Neutrophil (primary cell): ENCODE measurements around the gene DIP2C.

ENCODE experiments used
- H3K27ac ChIP-seq: fragments of 200-600 bp; sonication (generic); 2 replicates; pipeline ENCODE4 v1.5.1; 2016; ENCODE audit warnings: mild to moderate bottlenecking, moderate library complexity
- H3K27me3 ChIP-seq: fragments of 200-600 bp; sonication (generic); 2 replicates; pipeline ENCODE4 v1.6.0; 2016; ENCODE audit warnings: mild to moderate bottlenecking
- H3K36me3 ChIP-seq: fragments of 200-600 bp; sonication (generic); 2 replicates; pipeline ENCODE4 v1.5.1; 2017
- H3K4me1 ChIP-seq, 2 experiments: fragments of 200-600 bp in 1 of 2; sonication (generic) in 1 of 2; 1 replicate in 1 of 2; 2 replicates in 1 of 2; pipeline versions ENCODE4 v1.5.1 to v1.6.1; 2013 to 2016; ENCODE audit warnings: low read depth in 1 of 2, low read length in 1 of 2, mild to moderate bottlenecking in 1 of 2, moderate library complexity in 1 of 2; ENCODE audit not compliant: control insufficient read depth in 1 of 2, insufficient read depth in 1 of 2
- H3K4me3 ChIP-seq, 2 experiments: fragments of 200-600 bp in 1 of 2; sonication (generic) in 1 of 2; 1 replicate in 1 of 2; 2 replicates in 1 of 2; pipeline ENCODE4 v1.5.1; 2013 to 2016; ENCODE audit warnings: low read depth in 1 of 2, low read length in 1 of 2, mild to moderate bottlenecking in 1 of 2, moderate library complexity in 1 of 2
- H3K9me3 ChIP-seq: fragments of 200-600 bp; sonication (generic); 2 replicates; pipeline ENCODE4 v1.5.1; 2016
- CTCF ChIP-seq: fragments of 200-600 bp; sonication (generic); IDR thresholded peaks from 2 replicates; pipeline ENCODE4 v1.5.1; 2016; ENCODE audit warnings: antibody characterized with exemption

DIP2C gene

GRCh38 chr10:595473-595872, 94.0 kb downstream of the DIP2C start:
- Histone ChIP-seq H3K36me3 (no peaks in the 10 kb centered on the region), H3K4me1 (no peaks in the 10 kb centered on the region), H3K27ac (no peak overlapping the region), H3K27me3 (peaks cover 23% of the 10 kb centered on the region), H3K9me3 (no peaks in the 10 kb centered on the region), H3K4me3 (no peak overlapping the region)
- TF ChIP-seq CTCF = no peak

GRCh38 chr10:594584-595270, 94.7 kb downstream of the DIP2C start:
- peaks cover 23% of the 10 kb centered on the region for H3K27me3 ChIP-seq
- no peak overlapping the region for H3K27ac ChIP-seq
- no peaks in the 10 kb centered on the region for H3K36me3 ChIP-seq
- no peak overlapping the region for H3K4me3 ChIP-seq
- H3K4me1 ChIP-seq = no peaks in the 10 kb centered on the region
- no peaks in the 10 kb centered on the region for H3K9me3 ChIP-seq
- TF ChIP-seq CTCF = no peak

DNA sequence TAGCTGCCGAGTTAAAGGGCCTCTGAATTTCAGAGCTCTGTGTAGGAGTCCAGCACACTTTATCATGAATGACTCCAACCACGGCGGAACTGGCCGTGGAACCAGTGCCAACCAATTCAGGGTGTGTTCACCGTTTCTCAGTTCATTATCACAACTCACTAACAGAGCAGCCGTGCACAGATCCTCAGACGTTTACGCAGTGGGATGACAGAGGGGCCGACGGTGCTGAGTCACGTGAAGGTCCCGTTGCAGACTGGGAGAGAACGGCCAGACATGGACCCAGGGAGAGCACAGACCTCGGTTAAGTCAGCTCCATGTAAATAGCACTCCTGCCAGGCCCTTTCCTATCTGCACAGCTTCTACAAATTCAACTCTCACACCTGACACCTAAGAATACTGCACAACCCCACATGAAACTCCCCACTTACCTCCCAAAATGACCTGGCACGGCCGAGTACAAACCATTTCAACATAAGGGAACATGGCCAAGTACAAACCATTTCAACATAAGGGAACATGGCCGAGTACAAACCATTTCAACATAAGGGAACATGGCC, 95.5 kb downstream of the DIP2C start:
- Histone ChIP-seq H3K4me1 (no peaks in the 10 kb centered on the region), H3K36me3 (no peaks in the 10 kb centered on the region), H3K27me3 (peaks cover 23% of the 10 kb centered on the region), H3K9me3 (no peaks in the 10 kb centered on the region), H3K4me3 (no peak overlapping the region), H3K27ac (no peak overlapping the region)
- no peak for TF ChIP-seq CTCF

DNA sequence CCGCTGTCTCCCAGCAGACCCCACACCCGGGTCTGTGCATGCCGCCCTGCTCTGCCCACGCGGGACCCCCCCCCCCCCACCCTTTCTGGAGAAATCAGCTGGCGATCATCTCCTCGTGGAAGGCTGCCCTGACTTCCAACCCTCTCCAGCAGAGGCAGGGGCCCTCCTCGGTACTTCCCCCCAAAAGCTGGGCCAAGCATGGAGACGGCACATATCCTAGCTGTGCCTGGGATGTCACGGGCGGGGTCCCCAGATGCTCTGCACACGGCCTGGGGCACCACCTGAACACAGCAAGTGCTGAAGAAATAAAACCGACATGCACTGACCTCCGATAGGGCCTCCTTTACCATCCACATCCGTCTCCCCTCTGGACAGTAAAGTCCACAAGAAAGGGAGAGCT, 96.0 kb downstream of the DIP2C start:
- no peak overlapping the region for H3K27ac ChIP-seq
- no peaks in the 10 kb centered on the region for H3K9me3 ChIP-seq
- no peak overlapping the region for H3K4me3 ChIP-seq
- H3K36me3 ChIP-seq = no peaks in the 10 kb centered on the region
- H3K27me3 ChIP-seq = peaks cover 23% of the 10 kb centered on the region
- no peak for TF ChIP-seq CTCF
- H3K4me1 ChIP-seq = no peaks in the 10 kb centered on the region

GRCh38 chr10:593016-593415, 96.5 kb downstream of the DIP2C start:
- Histone ChIP-seq H3K36me3 (no peaks in the 10 kb centered on the region), H3K27ac (no peak overlapping the region), H3K4me1 (no peaks in the 10 kb centered on the region), H3K9me3 (no peaks in the 10 kb centered on the region), H3K27me3 (peaks cover 23% of the 10 kb centered on the region), H3K4me3 (no peak overlapping the region)
- no peak for TF ChIP-seq CTCF
